ENCODE results near the gene CENPQ. TPM values are rescaled to one million over a fixed set of nuclear protein-coding genes. Genes with fewer than 3 reads are reported as not detected.

Gene CENPQ
- total RNA-seq, 1 experiment from 2014 or later: 11.7 TPM

- ChIA-PET POLR2A (ENCODE audit: low non-redundant PET) (no interaction called here), CTCF (interaction anchor here (0.6 kb wide), 1 partner anchor 123 kb away, joined by 3 read pairs; no protein-coding TSS in a partner anchor)
- Histone ChIP-seq H3K9me3 (ENCODE audit: low read depth, low read length, poor library complexity, severe bottlenecking) (no peaks in the 10 kb centered on the region), H3K27ac (ENCODE audit: low read depth, low read length, poor library complexity, severe bottlenecking) (no peak overlapping the region), H3K4me3 (ENCODE audit: low read depth, low read length, poor library complexity, severe bottlenecking) (no peak overlapping the region), H3K4me1 (ENCODE audit: insufficient read depth, low read length, poor library complexity, severe bottlenecking) (no peaks in the 10 kb centered on the region), H3K27me3 (replicated peaks; ENCODE audit: insufficient read depth, low read depth, low read length, poor library complexity) (no peaks in the 10 kb centered on the region), H3K36me3 (ENCODE audit: insufficient read depth, low read length, poor library complexity, severe bottlenecking) (no peaks in the 10 kb centered on the region)
- peak; percentile 30 for DNase-seq (ENCODE audit: low spot score)
- no peak for TF ChIP-seq EZH2 (IDR thresholded peaks at IDR 0.05; ENCODE audit: borderline replicate concordance, low read depth, low read length, poor library complexity, severe bottlenecking)
- TF ChIP-seq, protein P1, sequence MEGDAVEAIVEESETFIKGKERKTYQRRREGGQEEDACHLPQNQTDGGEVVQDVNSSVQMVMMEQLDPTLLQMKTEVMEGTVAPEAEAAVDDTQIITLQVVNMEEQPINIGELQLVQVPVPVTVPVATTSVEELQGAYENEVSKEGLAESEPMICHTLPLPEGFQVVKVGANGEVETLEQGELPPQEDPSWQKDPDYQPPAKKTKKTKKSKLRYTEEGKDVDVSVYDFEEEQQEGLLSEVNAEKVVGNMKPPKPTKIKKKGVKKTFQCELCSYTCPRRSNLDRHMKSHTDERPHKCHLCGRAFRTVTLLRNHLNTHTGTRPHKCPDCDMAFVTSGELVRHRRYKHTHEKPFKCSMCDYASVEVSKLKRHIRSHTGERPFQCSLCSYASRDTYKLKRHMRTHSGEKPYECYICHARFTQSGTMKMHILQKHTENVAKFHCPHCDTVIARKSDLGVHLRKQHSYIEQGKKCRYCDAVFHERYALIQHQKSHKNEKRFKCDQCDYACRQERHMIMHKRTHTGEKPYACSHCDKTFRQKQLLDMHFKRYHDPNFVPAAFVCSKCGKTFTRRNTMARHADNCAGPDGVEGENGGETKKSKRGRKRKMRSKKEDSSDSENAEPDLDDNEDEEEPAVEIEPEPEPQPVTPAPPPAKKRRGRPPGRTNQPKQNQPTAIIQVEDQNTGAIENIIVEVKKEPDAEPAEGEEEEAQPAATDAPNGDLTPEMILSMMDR (conservative IDR thresholded peaks at IDR 0.05; ENCODE audit: low read depth, low read length): peak; percentile 49
- intact Hi-C loops (cut with micrococcal nuclease; ENCODE audit: unreplicated experiment): loop anchor here (1.0 to 10.0 kb wide), 3 partner anchors 351 to 1337 kb away; no protein-coding TSS in a partner anchor
- BruUV-seq (replicated peaks): no TSS peak
Measured at GRCh38 chr6:49423817-49424216, 39.4 kb upstream of the CENPQ start.

DNA sequence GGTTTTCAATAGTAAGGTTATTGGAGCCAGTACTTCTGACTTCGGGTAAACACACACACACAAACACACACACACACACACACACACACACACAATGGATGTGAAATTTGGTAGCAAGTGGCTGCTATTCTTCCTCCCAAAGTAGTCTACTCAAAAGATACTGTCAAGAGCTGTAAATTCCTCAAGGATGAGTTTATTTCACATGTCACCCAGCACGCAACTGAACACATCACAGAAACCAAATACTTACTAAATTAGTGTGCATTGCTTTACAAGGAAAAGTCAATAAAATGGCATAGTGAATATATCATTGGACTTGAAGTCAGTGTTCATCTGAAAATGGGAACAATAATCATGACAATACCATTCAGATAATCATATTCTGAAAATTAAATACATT, 33.0 kb upstream of the CENPQ start:
- Histone ChIP-seq H3K9me3 (ENCODE audit: low read depth, low read length, poor library complexity, severe bottlenecking) (no peaks in the 10 kb centered on the region), H3K27ac (ENCODE audit: low read depth, low read length, poor library complexity, severe bottlenecking) (no peak overlapping the region), H3K4me1 (ENCODE audit: insufficient read depth, low read length, poor library complexity, severe bottlenecking) (no peaks in the 10 kb centered on the region), H3K36me3 (ENCODE audit: insufficient read depth, low read length, poor library complexity, severe bottlenecking) (peaks cover 16% of the 10 kb centered on the region), H3K27me3 (replicated peaks; ENCODE audit: insufficient read depth, low read depth, low read length, poor library complexity) (no peaks in the 10 kb centered on the region), H3K4me3 (ENCODE audit: low read depth, low read length, poor library complexity, severe bottlenecking) (no peak overlapping the region)
- TF ChIP-seq, protein P1 (conservative IDR thresholded peaks at IDR 0.05; ENCODE audit: low read depth, low read length): no peak
- TF ChIP-seq EZH2 (IDR thresholded peaks at IDR 0.05; ENCODE audit: borderline replicate concordance, low read depth, low read length, poor library complexity, severe bottlenecking): no peak
- no TSS peak for BruUV-seq (replicated peaks)
- POLR2A ChIA-PET (ENCODE audit: low non-redundant PET): no interaction called here
- CTCF ChIA-PET: no interaction called here
- no peak for DNase-seq (ENCODE audit: low spot score)
- intact Hi-C loops (cut with micrococcal nuclease; ENCODE audit: unreplicated experiment): no loop called here

DNA sequence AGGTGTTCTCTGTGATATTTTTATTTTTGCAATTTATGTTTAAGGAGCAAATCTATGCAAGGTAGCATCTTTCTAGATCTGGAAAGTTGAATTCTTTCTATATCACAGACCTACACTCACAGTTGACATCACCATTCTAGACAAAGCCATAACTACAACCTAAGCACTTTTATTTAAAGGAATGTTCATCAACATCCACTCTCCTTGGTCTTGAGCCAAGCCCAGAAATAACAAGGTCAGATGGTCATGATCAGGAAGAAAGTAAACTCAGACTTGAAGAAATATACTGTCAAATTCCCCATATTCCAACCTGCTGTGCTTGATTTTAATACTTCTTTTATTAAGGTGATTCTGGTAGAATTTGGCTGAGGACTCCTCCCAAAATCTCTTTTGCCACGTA, 32.3 kb upstream of the CENPQ start:
- CTCF ChIA-PET: no interaction called here
- Histone ChIP-seq H3K4me3 (ENCODE audit: low read depth, low read length, poor library complexity, severe bottlenecking) (no peak overlapping the region), H3K36me3 (ENCODE audit: insufficient read depth, low read length, poor library complexity, severe bottlenecking) (peaks cover 19% of the 10 kb centered on the region), H3K27ac (ENCODE audit: low read depth, low read length, poor library complexity, severe bottlenecking) (no peak overlapping the region), H3K4me1 (ENCODE audit: insufficient read depth, low read length, poor library complexity, severe bottlenecking) (no peaks in the 10 kb centered on the region), H3K9me3 (ENCODE audit: low read depth, low read length, poor library complexity, severe bottlenecking) (no peaks in the 10 kb centered on the region), H3K27me3 (replicated peaks; ENCODE audit: insufficient read depth, low read depth, low read length, poor library complexity) (no peaks in the 10 kb centered on the region)
- intact Hi-C loops (cut with micrococcal nuclease; ENCODE audit: unreplicated experiment): no loop called here
- TF ChIP-seq EZH2 (IDR thresholded peaks at IDR 0.05; ENCODE audit: borderline replicate concordance, low read depth, low read length, poor library complexity, severe bottlenecking): no peak
- TF ChIP-seq, protein P1 (conservative IDR thresholded peaks at IDR 0.05; ENCODE audit: low read depth, low read length): no peak
- BruUV-seq (replicated peaks): no TSS peak
- no peak for DNase-seq (ENCODE audit: low spot score)
- POLR2A ChIA-PET (ENCODE audit: low non-redundant PET): no interaction called here

All from A673 (cell line).